ENCODE data around the gene RTEL1. TPM values are rescaled to one million over a fixed set of nuclear protein-coding genes. Genes with fewer than 3 reads are reported as not detected.

RTEL1 gene
- total and polyA plus RNA-seq, 2 donors (not counting 1 experiment from before 2014, with no cell fraction given) = 15.1 to 32.6 TPM

GRCh38 chr20:63691711-63692435 lies 33.8 kb downstream of the RTEL1 start:
- peaks cover 0 to 4% (median 0%) of the 10 kb centered on the region in 4 experiments for H3K27me3 ChIP-seq (replicated peaks in 1 of 4; ENCODE audit: control extremely low read depth in 1 of 4, control insufficient read depth in 3 of 4, insufficient read depth in 4 of 4, low read length in 3 of 4)
- Mint-ChIP-seq H3K9me3 (ENCODE audit: insufficient read depth) (no peaks in the 10 kb centered on the region), H3K4me1 (peaks cover 10% of the 10 kb centered on the region), H3K27ac (peak overlapping the region; percentile 26), H3K4me3 (no peak overlapping the region), H3K27me3 (no peaks in the 10 kb centered on the region)
- CTCF ChIA-PET = no interaction called here
- peaks cover 21% of the 10 kb centered on the region for H4K20me1 ChIP-seq (ENCODE audit: control insufficient read depth, insufficient read depth, low read length, poor library complexity, severe bottlenecking)
- intact Hi-C loops (cut with micrococcal nuclease) = no loop called here
- peaks cover 0 to 5% of the 10 kb centered on the region in 2 experiments for H3K36me3 ChIP-seq (replicated peaks in 1 of 2; ENCODE audit: control extremely low read depth in 1 of 2, control insufficient read depth in 1 of 2, extremely low read depth in 1 of 2, insufficient read depth in 2 of 2, low read length in 1 of 2)
- DNase-seq = no peak
- peaks cover 11 to 20% of the 10 kb centered on the region in 2 donors for H3K4me1 ChIP-seq (ENCODE audit: control insufficient read depth in 2 of 2, insufficient read depth in 2 of 2, low read length in 2 of 2)
- no peak overlapping the region for H3K4me3 ChIP-seq (ENCODE audit: control extremely low read depth in 1 of 5, extremely low read depth in 1 of 5, insufficient read depth in 1 of 5, low read depth in 2 of 5, low read length in 4 of 5)
- H3K9me3 ChIP-seq (ENCODE audit: control extremely low read depth in 1 of 3, control insufficient read depth in 2 of 3, insufficient read depth in 1 of 3, low read length in 2 of 3) = peaks cover 0 to 5% (median 0%) of the 10 kb centered on the region in 3 donors
- no peak overlapping the region for H3K9ac ChIP-seq (ENCODE audit: low read length)
- ATAC-seq (ENCODE audit: low read depth) = no peak
- 75% methylated on average over 21 of the region's 21 CpGs for WGBS (ENCODE audit: insufficient coverage)
- no peaks in the 10 kb centered on the region for H3K79me2 ChIP-seq (ENCODE audit: control insufficient read depth, insufficient read depth, low read length)
- no peak overlapping the region for H2AFZ ChIP-seq (ENCODE audit: insufficient read depth, low read depth, low read length, poor library complexity, severe bottlenecking)
- no peak overlapping the region for H3K4me2 ChIP-seq (replicated peaks; ENCODE audit: low read depth, low read length, poor library complexity, severe bottlenecking)
- H3K27ac ChIP-seq (ENCODE audit: low read length in 2 of 2) = no peak overlapping the region
- no peak for TF ChIP-seq EZH2 (IDR thresholded peaks at IDR 0.05; ENCODE audit: borderline replicate concordance, insufficient read depth, low read depth, low read length, poor library complexity, severe bottlenecking)
- TF ChIP-seq CTCF (IDR thresholded peaks at IDR 0.05) = no peak
- POLR2A ChIA-PET = no interaction called here

- POLR2A ChIA-PET = no interaction called here
- Histone ChIP-seq H3K4me1 (ENCODE audit: control insufficient read depth in 2 of 2, insufficient read depth in 2 of 2, low read length in 2 of 2) (peaks cover 18 to 20% of the 10 kb centered on the region in 2 donors), H2AFZ (ENCODE audit: insufficient read depth, low read depth, low read length, poor library complexity, severe bottlenecking) (no peak overlapping the region), H3K4me3 (ENCODE audit: control extremely low read depth in 1 of 5, extremely low read depth in 1 of 5, insufficient read depth in 1 of 5, low read depth in 2 of 5, low read length in 4 of 5) (no peak overlapping the region), H3K4me2 (replicated peaks; ENCODE audit: low read depth, low read length, poor library complexity, severe bottlenecking) (no peak overlapping the region), H4K20me1 (ENCODE audit: control insufficient read depth, insufficient read depth, low read length, poor library complexity, severe bottlenecking) (peaks cover 28% of the 10 kb centered on the region), H3K9me3 (ENCODE audit: control extremely low read depth in 1 of 3, control insufficient read depth in 2 of 3, insufficient read depth in 1 of 3, low read length in 2 of 3) (peaks cover 0 to 5% (median 0%) of the 10 kb centered on the region in 3 donors), H3K27ac (ENCODE audit: low read length in 2 of 2) (no peak overlapping the region), H3K36me3 (replicated peaks in 1 of 2; ENCODE audit: control extremely low read depth in 1 of 2, control insufficient read depth in 1 of 2, extremely low read depth in 1 of 2, insufficient read depth in 2 of 2, low read length in 1 of 2) (peaks cover 0 to 5% of the 10 kb centered on the region in 2 experiments), H3K27me3 (replicated peaks in 1 of 4; ENCODE audit: control extremely low read depth in 1 of 4, control insufficient read depth in 3 of 4, insufficient read depth in 4 of 4, low read length in 3 of 4) (peaks cover 0 to 5% (median 0%) of the 10 kb centered on the region in 4 experiments), H3K79me2 (ENCODE audit: control insufficient read depth, insufficient read depth, low read length) (peaks cover 5% of the 10 kb centered on the region), H3K9ac (ENCODE audit: low read length) (no peak overlapping the region)
- Mint-ChIP-seq H3K27me3 (no peaks in the 10 kb centered on the region), H3K9me3 (ENCODE audit: insufficient read depth) (no peaks in the 10 kb centered on the region), H3K4me3 (no peak overlapping the region), H3K4me1 (peaks cover 15% of the 10 kb centered on the region), H3K27ac (peak overlapping the region; percentile 59)
- no peak for TF ChIP-seq CTCF (IDR thresholded peaks at IDR 0.05)
- TF ChIP-seq EZH2 (IDR thresholded peaks at IDR 0.05; ENCODE audit: borderline replicate concordance, insufficient read depth, low read depth, low read length, poor library complexity, severe bottlenecking) = no peak
- peak; percentile 16 for DNase-seq
- CTCF ChIA-PET = no interaction called here
- WGBS (ENCODE audit: insufficient coverage) = 93% methylated on average over 18 of the region's 20 CpGs
- ATAC-seq (ENCODE audit: low read depth) = no peak
- intact Hi-C loops (cut with micrococcal nuclease) = no loop called here
Observed at GRCh38 chr20:63692436-63693082, 34.4 kb downstream of the RTEL1 start.
